Heart left ventricle (tissue), 13 donors: Measurements from ENCODE around the gene NIPAL4.

Experiments
- POLR2A ChIP-seq, 2 donors: fragments of 450-650 bp; IDR thresholded peaks; one replicate each; pipeline ENCODE4 v1.6.1; 2017; ENCODE audit warnings: antibody characterized with exemption in 2 of 2, mild to moderate bottlenecking in 2 of 2, moderate library complexity in 2 of 2
- TF ChIP-seq, protein P1 (sequence below), 12 donors: fragments of 200-600 bp; sonication (generic) in 4 of 12; IDR thresholded peaks; one replicate each; pipeline versions ENCODE4 v1.5.0 to v1.8.0; 2018 to 2022; ENCODE audit warnings: antibody characterized with exemption in 12 of 12, mild to moderate bottlenecking in 5 of 12
- donor health status: ischemic (EF 13 %, LVEDD 7.1; RV severe dilation, severe dysfunction).
- donor health status: DM: no; HTN: yes; CAD: no.
- donor health status: DM: no; HTN: no; CAD: no.
- donor health status: ischemic (EF 25% LVEDD 6.9; RV normal size, moderate dysfunction).
- donor health status: ischemic (EF 25% LVEDD 5.7; RV mildly dilated, moderate dysfunction).
- donor health status: ischemic (EF 35%, LVEDD 5.7; RV mildly dilated, moderate dysfunction).
- donor health status: nonischemic (EF 11% LVEDD 7.7; RV severe dilation, severe dysfunction).
- donor health status: DM: yes; HTN: yes; CAD: no.
- donor health status: PGD.
- donor health status: ischemic (EF 29% LVEDD 5.4; RV normal size, mild dysfunction).
- donor health status: nonischemic (EF 23%, LVEDD 6.1; RV moderate dilation, normal function).

DNA sequence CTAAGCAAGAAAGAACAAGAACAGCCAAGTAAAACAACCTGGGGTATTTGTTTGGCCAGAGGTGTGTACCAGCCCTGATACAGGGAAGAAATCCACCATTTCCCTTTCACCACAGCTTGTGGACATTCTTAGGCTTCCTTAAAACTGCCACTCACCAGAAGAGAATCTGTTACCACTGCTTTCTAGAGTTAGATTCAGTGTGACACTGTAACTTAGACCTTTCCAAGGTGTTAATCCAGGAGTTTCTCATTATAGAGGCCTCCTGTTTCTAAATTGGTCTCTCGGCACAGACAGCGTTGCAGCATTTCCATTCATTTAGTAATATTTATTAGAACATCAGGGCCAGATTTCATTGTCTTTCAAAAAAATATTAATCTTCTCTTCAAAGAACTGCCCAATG lies 55.0 kb downstream of the NIPAL4 start:
- TF ChIP-seq POLR2A (IDR thresholded peaks at IDR 0.05), result no peak
- TF ChIP-seq, protein P1, sequence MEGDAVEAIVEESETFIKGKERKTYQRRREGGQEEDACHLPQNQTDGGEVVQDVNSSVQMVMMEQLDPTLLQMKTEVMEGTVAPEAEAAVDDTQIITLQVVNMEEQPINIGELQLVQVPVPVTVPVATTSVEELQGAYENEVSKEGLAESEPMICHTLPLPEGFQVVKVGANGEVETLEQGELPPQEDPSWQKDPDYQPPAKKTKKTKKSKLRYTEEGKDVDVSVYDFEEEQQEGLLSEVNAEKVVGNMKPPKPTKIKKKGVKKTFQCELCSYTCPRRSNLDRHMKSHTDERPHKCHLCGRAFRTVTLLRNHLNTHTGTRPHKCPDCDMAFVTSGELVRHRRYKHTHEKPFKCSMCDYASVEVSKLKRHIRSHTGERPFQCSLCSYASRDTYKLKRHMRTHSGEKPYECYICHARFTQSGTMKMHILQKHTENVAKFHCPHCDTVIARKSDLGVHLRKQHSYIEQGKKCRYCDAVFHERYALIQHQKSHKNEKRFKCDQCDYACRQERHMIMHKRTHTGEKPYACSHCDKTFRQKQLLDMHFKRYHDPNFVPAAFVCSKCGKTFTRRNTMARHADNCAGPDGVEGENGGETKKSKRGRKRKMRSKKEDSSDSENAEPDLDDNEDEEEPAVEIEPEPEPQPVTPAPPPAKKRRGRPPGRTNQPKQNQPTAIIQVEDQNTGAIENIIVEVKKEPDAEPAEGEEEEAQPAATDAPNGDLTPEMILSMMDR (IDR thresholded peaks at IDR 0.05), result no peak
